KG1 (cell line): ENCODE results near the gene PSMB5.

Experiments
- DNase-seq: peaks from one replicate; lab custom pipeline; 2025; lab: John Stamatoyannopoulos, UW

PSMB5 gene

DNA sequence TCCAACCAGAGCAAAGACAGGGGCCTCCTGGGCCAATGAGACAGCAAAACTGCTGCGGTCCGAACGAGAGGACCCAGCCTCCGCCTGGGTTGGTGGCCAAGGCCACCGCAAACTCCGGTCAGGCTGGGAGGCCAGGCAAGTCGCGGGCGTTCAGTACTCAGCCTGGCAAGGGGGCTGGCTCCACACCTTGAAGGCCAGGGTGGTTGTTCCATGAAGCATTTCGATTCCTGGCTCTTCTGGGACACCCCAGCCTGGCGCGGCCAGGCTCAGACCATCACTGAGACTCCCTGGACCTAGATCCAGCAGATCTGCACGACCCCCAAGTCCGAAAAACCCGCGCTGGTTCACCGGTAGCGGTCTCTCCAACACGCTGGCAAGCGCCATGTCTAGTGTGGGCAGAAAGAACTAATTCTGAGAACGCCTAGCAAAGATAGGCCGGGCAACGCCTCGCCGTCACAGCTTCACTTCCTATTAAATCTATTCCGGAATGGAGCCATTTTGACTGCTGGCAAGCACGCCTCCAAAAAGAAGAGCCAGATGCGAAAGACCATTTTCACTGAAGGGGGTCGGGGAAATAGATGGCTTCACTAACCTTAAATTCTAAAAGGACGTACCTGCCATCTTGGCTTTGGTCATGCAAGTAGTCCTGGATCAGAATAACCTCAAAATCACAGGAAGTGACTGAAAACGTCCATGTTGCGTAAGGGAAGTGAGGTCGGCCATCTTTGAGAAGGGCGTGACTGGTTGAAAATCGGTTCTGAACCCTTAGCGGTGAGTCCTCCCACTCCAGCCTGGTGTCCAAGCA is at the start of gene PSMB5:
PSMB5 (minus strand) TSS at position 403 of the 805 bp plus-strand sequence; CDS start at position 384, 19 bp downstream.
- DNase-seq, result no peak

DNA sequence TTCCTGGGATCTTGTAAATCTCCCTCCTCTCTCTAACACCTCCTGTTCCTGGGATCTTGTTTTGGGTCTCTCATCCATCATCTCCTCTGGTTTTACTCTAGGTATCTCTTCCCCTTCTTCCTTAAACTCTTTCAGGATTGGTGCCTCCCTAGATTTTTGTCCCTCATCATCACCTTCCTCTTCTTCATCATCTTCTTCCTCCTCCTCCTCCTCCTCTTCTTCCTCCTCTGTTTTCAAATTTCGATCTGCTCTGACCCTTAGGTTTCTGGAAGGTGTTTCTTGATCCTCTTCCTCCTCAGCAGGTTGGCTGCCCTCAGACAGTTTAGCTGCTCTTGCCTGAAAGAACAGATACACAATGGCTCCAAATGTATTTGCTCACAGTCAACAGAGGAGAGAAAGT is 45.8 kb upstream of the PSMB5 start:
- no peak for DNase-seq

DNA sequence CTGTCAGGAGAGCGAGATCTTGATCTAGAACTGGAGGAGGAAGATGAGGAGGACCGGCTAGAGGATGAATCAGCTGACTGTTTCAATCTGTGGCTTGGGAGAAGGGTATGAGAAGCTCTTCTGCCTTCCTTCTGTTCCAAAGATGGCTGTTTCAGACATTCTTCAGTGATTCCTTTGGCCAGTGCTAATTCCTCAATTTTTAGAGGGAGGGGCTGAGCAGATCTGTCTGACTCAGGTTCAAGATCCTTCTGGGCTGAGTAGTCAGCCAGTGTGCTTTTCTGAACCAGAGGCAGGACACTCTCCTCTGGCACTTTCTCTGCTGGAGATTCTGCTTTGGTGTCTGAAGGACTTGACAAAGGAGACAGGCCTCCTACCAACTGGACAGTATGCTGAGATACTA is 45.0 kb upstream of the PSMB5 start:
- no peak for DNase-seq

DNA sequence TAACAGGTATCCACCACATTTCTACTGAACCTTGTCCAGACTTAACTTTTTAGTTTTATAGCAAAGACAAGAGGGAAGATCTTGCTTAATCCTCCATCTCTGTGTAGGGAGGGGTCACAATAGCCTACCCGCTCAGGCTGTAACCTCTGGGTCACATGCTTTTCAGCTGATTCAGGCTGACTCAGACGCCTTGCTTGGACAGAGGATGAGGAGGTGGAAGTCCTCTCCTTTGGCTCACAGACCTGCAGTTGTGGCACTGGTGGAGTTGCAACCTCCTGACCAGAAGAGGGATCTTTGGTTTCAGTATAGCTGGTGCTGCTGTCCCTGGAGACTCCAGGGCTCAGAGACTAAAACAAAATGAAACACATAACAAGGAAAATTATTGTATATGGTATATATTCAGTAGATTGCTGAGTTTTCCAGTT is 44.0 kb upstream of the PSMB5 start:
- DNase-seq, result no peak

DNA sequence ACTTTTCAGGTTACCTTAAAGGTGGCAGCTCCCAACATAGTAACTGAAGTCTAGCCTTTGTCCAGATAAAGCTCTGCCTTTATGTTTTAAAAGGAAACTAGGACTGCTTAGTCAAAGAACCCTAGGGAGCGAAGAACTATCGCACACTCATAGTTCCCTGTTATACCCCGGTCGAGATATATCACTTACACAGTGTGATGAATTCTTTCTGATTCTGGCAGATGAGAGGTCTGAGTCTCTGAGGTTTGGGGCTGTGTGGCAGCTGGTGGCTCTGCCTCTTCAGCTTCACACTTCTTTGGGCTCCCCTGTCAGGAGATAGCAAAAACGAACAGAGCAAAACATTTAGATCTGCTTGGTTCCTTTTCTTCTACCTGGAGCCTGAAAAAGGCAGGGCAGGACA is 43.3 kb upstream of the PSMB5 start:
- no peak for DNase-seq

DNA sequence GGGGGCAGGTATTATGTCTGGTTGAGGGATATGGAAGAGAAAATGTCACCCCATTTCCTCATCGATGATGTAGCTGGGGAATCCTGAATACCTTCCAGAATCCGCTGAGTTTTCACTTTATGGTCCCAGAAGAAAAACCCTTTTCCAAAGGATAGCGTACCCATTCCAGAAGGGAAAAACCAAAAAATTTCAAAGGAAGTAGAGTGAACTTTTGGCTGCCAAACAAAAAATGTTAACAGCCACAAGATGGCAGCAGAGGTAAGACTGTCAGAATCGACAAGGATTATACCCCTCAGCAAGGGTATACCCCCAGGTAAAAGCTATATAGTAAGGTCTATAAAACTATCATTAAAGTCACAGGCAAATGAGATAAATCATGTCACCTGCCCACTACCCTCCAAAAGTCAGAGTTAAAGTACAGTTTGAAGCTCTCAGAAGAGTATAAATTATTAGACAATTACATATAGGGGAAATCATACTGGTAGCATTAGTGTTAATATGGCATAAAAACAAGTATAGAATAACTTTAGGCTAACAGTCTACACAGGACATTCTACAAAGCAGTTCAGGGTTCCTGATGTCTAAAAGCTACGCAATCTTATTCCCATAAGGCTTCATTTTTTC is 42.2 kb upstream of the PSMB5 start:
- DNase-seq, result no peak

DNA sequence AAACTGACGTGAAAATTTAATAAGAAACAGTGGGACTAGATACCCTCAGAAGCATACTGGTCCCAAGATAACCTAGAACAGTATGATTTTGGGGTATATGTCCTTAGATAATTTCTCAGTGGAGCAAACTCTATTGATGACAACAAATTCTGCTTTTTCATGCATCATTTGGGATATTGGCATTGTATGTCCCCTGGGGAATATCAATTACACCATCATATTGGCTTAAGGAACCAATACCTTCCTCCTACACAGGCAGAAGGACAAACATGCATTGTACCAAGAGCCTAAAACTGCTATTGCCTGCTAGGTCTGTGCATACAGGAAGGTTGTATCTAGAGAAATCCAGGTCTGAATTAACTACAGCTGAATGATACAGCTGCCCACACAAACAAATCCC is 40.2 kb upstream of the PSMB5 start:
- DNase-seq, result no peak

DNA sequence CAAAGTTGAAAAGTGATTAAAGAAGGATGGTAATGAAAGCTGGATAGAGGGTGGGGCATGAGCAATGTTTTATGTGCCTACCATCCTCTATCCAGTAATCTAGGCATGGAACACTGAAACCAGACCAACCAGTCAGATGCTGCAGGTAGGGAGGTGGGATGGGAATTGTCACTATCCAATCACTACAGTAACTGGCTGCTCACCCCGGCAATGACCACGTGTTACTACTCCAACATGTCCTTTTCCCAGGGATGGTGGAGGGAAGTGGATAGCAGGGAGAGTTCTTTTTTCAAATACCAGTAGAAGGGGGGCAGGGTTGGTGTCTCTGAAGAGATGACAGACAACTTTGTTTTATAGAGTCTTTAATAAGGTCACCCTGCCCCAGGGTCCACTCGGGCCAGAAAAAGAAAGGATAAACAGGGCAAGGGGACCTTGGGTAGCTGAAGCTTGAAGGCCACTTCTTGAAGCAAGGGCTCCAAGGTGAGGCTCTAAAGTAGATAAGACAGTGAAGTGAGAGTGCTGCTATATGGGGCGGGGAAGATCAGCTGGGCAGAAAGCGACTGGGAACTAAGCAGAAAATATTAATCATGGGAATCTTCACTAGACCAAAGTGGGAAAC is 37.3 kb upstream of the PSMB5 start:
- DNase-seq, result no peak

DNA sequence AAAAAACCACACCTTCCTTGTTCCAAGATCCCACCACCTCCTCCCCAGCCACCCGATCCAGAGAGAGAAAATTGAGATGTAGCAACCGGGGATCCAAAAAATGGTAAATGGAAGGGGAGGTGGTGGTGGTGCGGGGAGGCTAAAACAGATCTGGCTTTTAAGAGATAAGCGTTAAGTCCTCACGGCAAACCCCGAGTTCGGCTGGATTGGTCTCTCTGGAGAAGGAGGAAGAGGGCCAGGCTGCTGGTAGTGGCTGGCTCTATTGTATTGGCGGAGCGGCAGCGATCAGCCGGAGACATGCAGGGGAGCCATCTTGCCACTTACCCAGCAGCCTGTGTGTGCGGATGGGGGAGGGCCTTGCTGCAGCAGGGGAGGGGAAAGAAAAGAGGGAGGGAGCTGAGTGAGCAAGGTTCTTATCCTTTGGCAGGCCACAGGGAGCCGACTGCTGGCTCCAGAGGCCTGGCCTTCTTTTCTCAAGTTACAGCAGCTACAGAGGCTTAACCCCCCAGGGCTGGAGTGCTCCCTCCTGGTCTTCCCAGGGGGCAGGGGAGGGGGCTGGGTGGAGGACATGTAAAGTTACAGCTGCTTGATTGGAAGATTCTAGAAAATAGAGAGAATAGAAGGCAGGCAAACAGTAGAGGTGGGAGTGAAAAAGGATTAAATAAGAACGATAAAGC is 36.7 kb upstream of the PSMB5 start:
- no peak for DNase-seq

DNA sequence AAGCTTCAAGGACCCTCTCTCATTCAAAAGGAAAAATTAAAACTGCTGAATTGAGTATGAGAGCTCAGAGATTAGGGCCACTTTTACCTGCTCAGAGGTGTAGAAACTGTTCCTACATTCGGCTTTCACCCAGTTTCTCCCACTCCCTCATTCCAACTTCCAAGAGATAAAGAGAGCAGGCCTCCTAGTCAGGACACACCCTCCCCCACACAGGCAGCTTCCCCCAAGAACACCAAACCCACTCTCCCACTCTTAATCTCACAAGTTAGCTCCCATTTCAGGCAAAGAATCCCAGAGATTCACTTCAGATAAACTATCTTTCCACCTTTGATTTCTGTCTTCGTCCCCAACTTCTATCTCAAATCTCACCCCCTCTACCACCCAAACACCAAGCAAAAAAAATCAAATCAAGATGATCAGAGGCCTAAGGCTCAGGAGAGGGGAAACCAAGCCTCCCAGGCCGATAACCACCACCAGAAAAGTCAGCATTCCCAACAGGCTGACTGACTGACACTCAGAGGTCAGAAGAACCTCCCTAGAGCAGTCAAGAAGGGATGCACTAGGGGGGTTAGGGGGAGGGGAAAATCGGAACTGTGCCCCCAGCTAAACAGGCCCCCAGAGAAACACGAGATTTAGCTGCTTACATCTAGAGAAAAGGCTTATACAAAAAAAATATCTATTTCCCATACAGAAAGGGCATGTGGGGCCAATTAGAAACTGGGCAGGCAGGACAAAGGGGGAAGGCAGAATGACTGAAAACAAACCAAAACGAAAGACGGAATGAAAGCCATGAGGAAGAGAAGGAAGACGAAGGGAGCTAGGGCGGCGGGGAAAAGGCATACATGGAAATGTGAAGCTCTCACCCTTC is 35.8 kb upstream of the PSMB5 start:
- no peak for DNase-seq

DNA sequence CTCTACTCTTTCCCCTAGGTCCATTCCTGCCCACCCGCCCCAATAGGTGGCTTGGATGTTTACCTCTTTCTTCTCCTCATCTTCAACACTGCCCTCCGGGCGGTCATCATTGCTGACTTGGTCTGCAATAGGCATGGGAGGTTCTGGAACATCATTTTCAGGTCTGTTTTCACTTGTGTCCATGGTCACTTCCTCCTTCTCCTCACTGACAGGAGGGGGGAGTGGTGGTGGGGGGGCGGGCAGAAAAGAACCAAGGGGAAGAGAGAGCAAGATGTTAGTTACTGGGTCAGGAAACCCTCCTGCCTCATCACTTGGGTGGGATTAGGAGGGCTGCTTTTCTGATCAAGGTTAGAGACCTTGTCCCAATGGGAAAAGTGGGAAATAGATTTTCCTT is 34.7 kb upstream of the PSMB5 start:
- DNase-seq, result no peak

DNA sequence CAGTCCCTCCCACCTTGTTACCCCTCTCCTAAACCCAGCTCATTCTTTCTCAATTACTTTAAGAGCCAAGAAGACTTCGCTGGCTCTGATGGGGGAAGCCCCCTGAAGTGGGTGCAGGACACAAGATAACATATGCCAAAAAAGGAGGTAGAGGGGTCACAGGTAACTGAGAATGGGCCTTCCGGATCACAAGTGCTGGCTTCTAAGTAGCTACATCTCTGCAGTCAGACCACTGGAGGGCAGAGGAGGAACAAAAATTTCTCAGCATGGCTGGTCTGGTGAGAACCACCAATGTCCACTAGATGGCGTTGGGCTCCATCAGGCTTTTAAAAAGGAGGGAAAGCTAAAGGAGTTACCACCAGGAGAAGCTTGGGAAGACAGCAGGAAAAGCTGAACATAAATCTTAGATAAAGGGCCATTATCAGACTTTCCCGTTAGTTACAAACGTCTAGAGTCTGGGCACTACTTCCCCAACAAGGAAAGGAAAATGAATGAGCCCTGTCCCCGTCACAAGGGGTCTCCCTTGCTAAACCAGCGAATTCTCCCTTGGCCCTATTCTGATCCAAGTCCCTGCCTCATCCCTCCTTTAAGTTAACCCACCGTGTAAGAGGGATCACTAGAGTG is 34.2 kb upstream of the PSMB5 start:
- no peak for DNase-seq

DNA sequence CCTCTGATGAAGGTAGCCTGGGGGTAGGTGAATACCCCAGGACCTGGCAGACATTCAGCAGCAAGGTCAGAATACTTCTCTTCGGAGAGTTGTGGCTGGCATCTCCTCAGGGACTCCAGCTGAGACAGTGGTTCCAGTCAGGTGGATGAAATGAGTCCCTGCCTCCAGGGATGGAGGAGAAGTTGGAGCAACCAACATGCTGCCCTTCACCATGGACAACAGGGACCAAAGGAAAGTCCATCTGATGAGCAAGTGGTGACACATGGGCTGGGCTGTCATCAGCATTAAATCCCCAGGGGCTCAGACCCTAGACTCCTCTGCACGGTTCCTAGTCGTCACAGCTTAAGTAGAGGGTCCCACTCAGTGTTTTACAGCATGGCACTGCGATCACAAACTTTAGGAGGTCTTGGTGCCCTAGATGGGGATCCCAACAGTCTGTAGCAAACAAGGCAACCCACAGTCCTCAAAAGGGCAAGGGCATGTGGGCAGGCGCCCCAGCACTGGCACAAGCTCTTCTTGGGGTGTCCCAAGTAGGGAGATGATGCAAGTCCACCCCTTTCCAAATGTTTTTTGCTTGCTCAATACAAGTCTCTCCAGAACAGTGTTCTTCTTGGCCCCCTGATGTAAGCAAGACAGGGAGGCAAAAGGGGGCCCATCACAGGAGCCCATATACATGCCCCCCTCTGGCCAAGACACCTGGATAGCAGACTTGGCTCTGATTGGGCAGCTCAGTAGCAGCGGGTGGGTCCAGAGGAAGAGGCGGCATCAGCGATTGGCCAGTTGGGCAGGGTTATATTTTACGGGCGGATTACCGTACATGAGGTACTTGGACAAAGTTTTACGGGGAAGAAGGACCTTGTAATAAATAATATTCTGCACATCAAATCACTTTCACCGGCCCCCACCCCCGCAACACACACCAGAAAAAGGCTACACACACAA is 33.4 kb upstream of the PSMB5 start:
- no peak for DNase-seq

DNA sequence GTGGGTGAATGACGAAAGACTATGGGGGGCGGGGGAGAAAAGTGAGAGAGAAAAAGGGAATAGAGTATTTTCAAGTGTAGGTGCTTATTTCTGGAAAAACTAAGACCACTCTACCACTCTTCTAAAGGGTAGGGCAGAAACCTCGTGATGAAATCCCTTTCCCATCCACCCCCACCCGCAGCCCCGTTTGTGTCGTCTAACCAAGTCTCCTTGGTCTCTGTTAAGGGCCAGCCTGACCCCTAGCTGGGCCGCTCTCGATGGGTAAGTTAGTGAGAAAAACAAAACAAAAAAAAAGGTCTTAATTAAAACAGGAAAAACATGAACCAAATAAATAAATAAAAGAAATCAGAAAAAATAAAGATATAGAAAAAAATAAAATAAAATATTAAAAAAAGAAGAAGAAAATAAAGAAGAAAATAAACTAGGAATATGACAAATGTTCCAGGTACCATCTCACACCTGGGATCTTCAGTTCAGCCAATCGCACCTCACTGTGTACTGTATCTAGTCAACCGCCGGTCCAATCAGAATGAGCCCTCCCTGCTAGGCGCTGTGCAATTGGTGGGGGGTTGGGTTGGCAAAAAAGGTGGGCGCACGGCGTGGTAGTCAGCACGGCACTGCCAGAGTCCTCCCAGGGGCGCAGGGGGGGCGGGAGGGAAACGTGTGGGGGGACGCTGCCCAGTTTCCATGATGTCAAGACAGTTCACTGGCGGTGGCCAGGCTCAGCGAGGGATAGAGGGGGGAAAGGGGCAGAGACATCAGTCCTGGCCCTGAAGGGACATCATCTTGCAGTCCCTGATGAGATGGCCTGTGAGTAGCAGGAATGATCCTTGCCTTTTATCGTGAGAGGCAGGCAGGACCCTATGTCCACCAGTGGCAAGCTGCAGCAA is 32.4 kb upstream of the PSMB5 start:
- no peak for DNase-seq

DNA sequence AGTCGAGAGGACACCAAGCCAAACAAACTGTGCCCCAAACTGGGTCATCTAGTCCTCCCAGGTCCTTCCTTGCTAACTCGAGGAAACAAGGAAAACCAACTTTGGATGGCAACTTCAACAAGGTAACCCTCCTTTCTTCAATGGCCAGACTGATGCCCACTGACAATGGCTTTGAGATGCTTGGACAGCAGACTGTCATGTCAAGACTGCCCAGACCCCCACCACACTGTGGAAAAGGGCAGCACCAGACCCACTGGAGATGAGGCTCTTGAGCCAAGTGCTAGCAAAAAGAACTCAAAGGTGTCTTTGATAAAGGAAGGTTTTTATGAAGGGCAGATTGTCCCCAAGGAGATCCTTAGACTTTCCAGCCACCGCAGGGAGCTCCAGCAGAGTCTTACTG is 31.7 kb upstream of the PSMB5 start:
- no peak for DNase-seq

DNA sequence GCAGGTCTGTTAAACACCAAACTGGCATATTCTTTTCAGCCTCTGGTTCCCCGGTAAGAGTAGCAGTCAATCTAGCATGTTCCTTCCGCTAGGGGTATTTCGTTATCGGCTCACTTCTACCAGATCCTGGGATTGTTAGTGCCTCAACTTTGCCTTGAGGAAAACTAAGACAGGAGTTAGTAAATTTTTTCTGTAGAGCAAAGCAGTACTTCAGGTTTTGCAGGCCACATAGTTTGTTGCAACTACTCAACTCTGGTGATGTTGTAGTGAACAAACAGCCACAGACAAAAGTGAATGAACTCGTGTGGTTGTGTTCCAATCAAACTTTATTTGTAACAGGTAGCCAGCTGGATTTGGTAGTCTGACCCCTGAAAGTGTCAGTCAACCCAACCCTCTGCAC is 28.9 kb upstream of the PSMB5 start:
- DNase-seq, result no peak

DNA sequence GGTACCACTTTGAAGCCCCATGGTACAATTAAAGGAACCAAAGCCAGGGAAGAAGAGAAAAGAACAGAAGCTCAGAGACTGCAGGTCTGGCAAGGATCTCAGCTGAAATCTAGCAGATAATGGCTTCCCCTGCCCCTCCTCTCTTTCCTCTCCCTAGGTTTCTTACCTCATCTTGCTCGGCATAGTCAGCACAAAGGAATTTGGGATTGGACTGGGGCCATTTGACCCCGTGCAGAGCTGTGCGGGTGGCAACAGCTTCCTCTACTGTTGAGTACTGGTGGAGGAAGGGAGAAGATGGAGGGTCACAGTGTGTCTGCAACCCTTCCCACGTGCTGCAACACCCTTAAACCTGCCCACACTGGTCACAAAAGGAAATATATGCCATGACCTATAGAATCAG is 27.3 kb upstream of the PSMB5 start:
- DNase-seq, result no peak

DNA sequence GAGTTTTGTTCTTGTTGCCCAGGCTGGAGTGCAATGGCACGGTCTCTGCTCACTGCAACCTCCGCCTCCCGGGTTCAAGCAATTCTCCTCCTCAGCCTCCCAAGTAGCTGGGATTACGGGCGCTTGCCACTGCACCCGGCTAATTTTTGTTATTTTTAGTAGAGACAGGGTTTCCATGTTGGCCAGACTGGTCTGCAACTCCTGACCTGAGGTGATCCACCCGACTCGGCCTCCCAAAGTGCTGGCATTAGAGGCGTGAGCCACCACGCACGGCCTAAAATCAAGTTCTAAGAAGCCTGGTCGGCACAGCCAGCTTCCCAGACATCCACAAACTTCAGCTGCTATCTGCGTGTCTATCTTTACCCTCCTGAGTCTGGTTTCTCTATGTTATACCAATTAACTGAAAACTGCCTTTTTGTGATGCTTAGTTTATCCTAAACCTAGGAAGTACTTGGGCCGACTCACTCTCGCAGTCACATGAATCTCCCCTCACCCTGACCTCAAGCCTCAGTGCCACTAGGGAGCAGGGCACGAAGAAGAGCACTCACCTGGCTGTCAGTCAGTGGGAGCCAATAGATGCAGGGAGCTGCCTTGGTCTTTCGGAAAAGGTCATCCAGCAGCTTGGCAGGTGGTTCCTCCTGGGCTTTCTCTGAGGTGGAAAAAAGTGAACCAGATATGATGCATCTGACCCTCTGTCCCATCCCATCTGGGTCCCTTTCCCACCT is 26.0 kb upstream of the PSMB5 start:
- DNase-seq, result no peak
